PFSK-1 (cell line): ENCODE results near the gene ADCY4.

Source experiments
- FOXP2 ChIP-seq: optimal IDR thresholded peaks from 2 replicates; pipeline ENCODE3; 2011; ENCODE audit warnings: borderline replicate concordance, control low read depth, inconsistent platforms; ENCODE audit not compliant: insufficient read depth; ENCODE audit errors: extremely low read length, extremely low read depth
- POLR2AphosphoS5 ChIP-seq: IDR thresholded peaks from 2 replicates; pipeline ENCODE4 v1.6.1; 2012; ENCODE audit warnings: low read depth, mild to moderate bottlenecking, control low read depth, low read length, moderate library complexity
- REST ChIP-seq, 2 experiments: IDR thresholded peaks; 2 replicates each; pipeline versions ENCODE4 v1.6.1 to v1.8.0; 2011 to 2012; ENCODE audit warnings: low read depth in 2 of 2, low read length in 2 of 2, control low read depth in 1 of 2, inconsistent platforms in 1 of 2, mild to moderate bottlenecking in 1 of 2, moderate library complexity in 1 of 2; ENCODE audit not compliant: insufficient read depth in 1 of 2
- SIN3A ChIP-seq: IDR thresholded peaks from 2 replicates; pipeline ENCODE4 v1.6.1; 2012; ENCODE audit warnings: mild to moderate bottlenecking, low read length, moderate library complexity, borderline replicate concordance; ENCODE audit not compliant: insufficient read depth
- TAF1 ChIP-seq: IDR thresholded peaks from 2 replicates; pipeline ENCODE4 v1.6.1; 2012; ENCODE audit warnings: low read length, control low read depth, borderline replicate concordance; ENCODE audit not compliant: insufficient read depth

Gene ADCY4

DNA sequence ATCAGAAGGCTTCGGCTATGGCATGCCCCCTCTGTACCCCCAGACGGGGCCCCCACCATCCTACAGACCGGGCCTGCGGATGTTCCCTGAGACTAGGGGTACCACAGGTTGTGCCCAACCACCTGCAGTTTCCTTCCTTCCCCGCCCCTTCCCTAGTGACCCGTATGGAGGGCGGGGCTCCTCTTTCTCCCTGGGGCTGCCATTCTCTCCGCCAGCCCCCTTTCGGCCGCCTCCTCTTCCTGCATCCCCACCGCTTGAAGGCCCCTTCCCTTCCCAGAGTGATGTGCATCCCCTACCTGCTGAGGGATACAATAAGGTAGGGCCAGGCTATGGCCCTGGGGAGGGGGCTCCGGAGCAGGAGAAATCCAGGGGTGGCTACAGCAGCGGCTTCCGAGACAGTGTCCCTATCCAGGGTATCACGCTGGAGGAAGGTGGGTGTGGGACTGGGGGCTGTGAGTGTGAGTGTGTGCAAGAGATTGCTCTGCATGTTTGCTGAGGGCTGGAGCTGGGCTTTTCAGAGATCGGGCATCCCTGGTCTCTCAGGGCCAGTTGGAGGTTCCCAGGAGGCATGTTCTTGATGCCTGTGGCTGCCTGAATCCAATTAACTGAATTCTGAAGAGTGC lies 41.7 kb upstream of the ADCY4 start:
- TF ChIP-seq SIN3A (no peak), FOXP2 (no peak), TAF1 (no peak), POLR2AphosphoS5 (no peak), REST (IDR thresholded peaks at IDR 0.05; ENCODE audit: insufficient read depth in 1 of 2, low read depth in 2 of 2, low read length in 2 of 2) (no peak)

GRCh38 chr14:24372701-24373416 lies 38.0 kb upstream of the ADCY4 start:
- TF ChIP-seq FOXP2 (no peak), POLR2AphosphoS5 (no peak), TAF1 (no peak), SIN3A (no peak), REST (IDR thresholded peaks at IDR 0.05; ENCODE audit: insufficient read depth in 1 of 2, low read depth in 2 of 2, low read length in 2 of 2) (no peak)

DNA sequence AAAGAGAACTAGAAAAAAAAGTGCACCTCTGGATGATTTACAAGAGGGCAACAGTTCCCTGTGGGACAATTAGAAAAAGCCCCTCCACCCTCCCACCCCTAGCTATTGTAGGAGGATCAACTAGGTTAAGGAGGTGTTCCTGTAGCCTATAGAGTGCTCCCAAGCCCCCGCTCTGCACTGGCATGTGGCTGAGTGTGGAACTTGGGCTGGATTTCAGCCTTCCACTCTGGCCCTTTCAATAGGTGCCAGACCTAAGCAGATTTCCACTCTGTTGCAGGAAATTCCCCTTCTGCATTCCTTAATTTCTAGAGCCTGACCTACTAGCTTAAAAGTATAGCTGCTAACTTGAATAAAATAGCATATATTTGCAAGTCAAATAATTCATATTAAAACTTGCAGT lies 35.9 kb upstream of the ADCY4 start:
- TF ChIP-seq FOXP2, result no peak
- no peak for TF ChIP-seq SIN3A
- no peak for TF ChIP-seq POLR2AphosphoS5
- TF ChIP-seq REST (IDR thresholded peaks at IDR 0.05; ENCODE audit: insufficient read depth in 1 of 2, low read depth in 2 of 2, low read length in 2 of 2), result no peak
- no peak for TF ChIP-seq TAF1

DNA sequence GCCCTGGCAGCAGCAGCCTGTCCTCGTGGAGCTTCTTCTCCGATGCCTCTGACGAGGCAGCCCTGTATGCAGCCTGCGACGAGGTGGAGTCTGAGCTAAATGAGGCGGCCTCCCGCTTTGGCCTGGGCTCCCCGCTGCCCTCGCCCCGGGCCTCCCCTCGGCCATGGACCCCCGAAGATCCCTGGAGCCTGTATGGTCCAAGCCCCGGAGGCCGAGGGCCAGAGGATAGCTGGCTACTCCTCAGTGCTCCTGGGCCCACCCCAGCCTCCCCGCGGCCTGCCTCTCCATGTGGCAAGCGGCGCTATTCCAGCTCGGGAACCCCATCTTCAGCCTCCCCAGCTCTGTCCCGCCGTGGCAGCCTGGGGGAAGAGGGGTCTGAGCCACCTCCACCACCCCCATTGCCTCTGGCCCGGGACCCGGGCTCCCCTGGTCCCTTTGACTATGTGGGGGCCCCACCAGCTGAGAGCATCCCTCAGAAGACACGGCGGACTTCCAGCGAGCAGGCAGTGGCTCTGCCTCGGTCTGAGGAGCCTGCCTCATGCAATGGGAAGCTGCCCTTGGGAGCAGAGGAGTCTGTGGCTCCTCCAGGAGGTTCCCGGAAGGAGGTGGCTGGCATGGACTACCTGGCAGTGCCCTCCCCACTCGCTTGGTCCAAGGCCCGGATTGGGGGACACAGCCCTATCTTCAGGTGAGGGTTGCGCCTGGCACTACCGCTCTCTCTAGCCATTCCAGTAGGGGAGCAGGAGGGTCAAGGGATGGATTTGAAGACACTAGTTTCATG lies 35.2 kb upstream of the ADCY4 start:
- no peak for TF ChIP-seq POLR2AphosphoS5
- TF ChIP-seq REST (IDR thresholded peaks at IDR 0.05; ENCODE audit: insufficient read depth in 1 of 2, low read depth in 2 of 2, low read length in 2 of 2), result no peak
- TF ChIP-seq FOXP2, result no peak
- no peak for TF ChIP-seq SIN3A
- no peak for TF ChIP-seq TAF1
